Activated CD4-positive, alpha-beta T cell treated with anti-CD3 and anti-CD28 coated beads for 24 hours (primary cell): ENCODE data around the gene LLGL1.

Experiments
- DNase-seq, 2 donors: peaks; one replicate each; pipeline ENCODE4 v3.0.0-alpha.2; 2020; ENCODE audit warnings: low read depth in 2 of 2

Gene LLGL1

GRCh38 chr17:18225121-18225641 is at the start of gene LLGL1:
LLGL1 (plus strand) TSS chr17:18225635; CDS start chr17:18225683, 48 bp downstream.
- peak; percentile 93 to 97 for DNase-seq

GRCh38 chr17:18176176-18176575 is 49.3 kb upstream of the LLGL1 start:
- DNase-seq: no peak

- DNase-seq: no peak
These were observed 48.3 kb upstream of the LLGL1 start for GRCh38 chr17:18177133-18177532.

- DNase-seq: no peak
These were observed 47.7 kb upstream of the LLGL1 start for GRCh38 chr17:18177722-18178121.

- no peak for DNase-seq
These were observed 46.2 kb upstream of the LLGL1 start for GRCh38 chr17:18179196-18179595.

- DNase-seq: no peak
These were observed 45.6 kb upstream of the LLGL1 start for GRCh38 chr17:18179804-18180203.

GRCh38 chr17:18181358-18181757 is 44.1 kb upstream of the LLGL1 start:
- DNase-seq: peak in 1 of 2 donors; percentile 49

- DNase-seq: no peak
These were observed 43.1 kb upstream of the LLGL1 start for GRCh38 chr17:18182110-18182977.

- DNase-seq: peak; percentile 69 to 84
These were observed 42.5 kb upstream of the LLGL1 start for GRCh38 chr17:18182978-18183333.

- peak; percentile 90 to 94 for DNase-seq
These were observed 41.9 kb upstream of the LLGL1 start, which contains the start of gene ALKBH5 for GRCh38 chr17:18183334-18184142. ALKBH5 (plus strand) TSS chr17:18183828; CDS start chr17:18184244, 416 bp downstream.

- peak in 1 of 2 donors; percentile 58 for DNase-seq
These were observed 41.0 kb upstream of the LLGL1 start for GRCh38 chr17:18184143-18185031.

- DNase-seq: no peak
These were observed 40.0 kb upstream of the LLGL1 start for GRCh38 chr17:18185391-18185790.

GRCh38 chr17:18185832-18186626 is 39.4 kb upstream of the LLGL1 start:
- no peak for DNase-seq

GRCh38 chr17:18186627-18186982 is 38.8 kb upstream of the LLGL1 start:
- no peak for DNase-seq

GRCh38 chr17:18187226-18187625 is 38.2 kb upstream of the LLGL1 start:
- DNase-seq: no peak

- no peak for DNase-seq
These were observed 37.3 kb upstream of the LLGL1 start for GRCh38 chr17:18187821-18188761.

GRCh38 chr17:18190628-18191235 is 34.7 kb upstream of the LLGL1 start:
- no peak for DNase-seq

- no peak for DNase-seq
These were observed 34.2 kb upstream of the LLGL1 start for GRCh38 chr17:18191236-18191667.

GRCh38 chr17:18191967-18192366 is 33.5 kb upstream of the LLGL1 start:
- DNase-seq: no peak
